K562 (cell line): ENCODE measurements around the gene PPIL6. TPM values are rescaled to one million over a fixed set of nuclear protein-coding genes. Genes with fewer than 3 reads are reported as not detected.

ENCODE experiments used
- ATF7 ChIP-seq: fragments of 450-650 bp; IDR thresholded peaks from 2 replicates; pipeline ENCODE4 v1.7.1; 2014; ENCODE audit warnings: mild to moderate bottlenecking, moderate library complexity
- CBFA2T3 ChIP-seq: fragments of 450-650 bp; IDR thresholded peaks from 2 replicates; pipeline ENCODE4 v1.6.1; 2017
- CXXC5 ChIP-seq: fragments of 250-450 bp; sonication (Bioruptor Pico); IDR thresholded peaks from 2 replicates; pipeline ENCODE4 v1.8.0; 2022; ENCODE audit warnings: inconsistent platforms, mild to moderate bottlenecking, moderate library complexity
- MEF2A ChIP-seq: IDR thresholded peaks from 2 replicates; pipeline ENCODE4 v1.6.1; 2011; ENCODE audit warnings: low read depth, mild to moderate bottlenecking, low read length, moderate library complexity; ENCODE audit not compliant: control insufficient read depth
- TCFL5 ChIP-seq: fragments of 250-450 bp; sonication (Bioruptor Pico); conservative IDR thresholded peaks from 2 replicates; pipeline ENCODE4 v1.6.1; 2021; ENCODE audit warnings: mild to moderate bottlenecking, moderate library complexity, matching md5 sums
- ZNF583 ChIP-seq: fragments of 250-450 bp; sonication (Bioruptor Pico); IDR thresholded peaks from 2 replicates; pipeline ENCODE4 v1.4.0; 2020
- ZNF592 ChIP-seq: fragments of 450-650 bp; IDR thresholded peaks from 2 replicates; pipeline ENCODE4 v1.6.1; 2017; ENCODE audit warnings: antibody characterized with exemption, mild to moderate bottlenecking
- polyA plus RNA-seq, 8 experiments: library from polyadenylated mRNA; depleted of rRNA in 4 of 8; stranded (reverse) in 5 of 8; unstranded in 3 of 8; fragments of >200 nt; fragmentation: Nextera tagmentation in 2 of 8; fragmentation: Illumina TruSeq in 1 of 8; extraction: Ambion mirVana in 2 of 8; extraction: Trizol in 1 of 8; gene quantifications; 2 replicates each; pipeline versions ENCODE4 v1.2.1 to v1.2.3, GENCODE V29; 2011 to 2014; ENCODE audit warnings: inconsistent platforms in 1 of 8, missing spikeins in 1 of 8
- total RNA-seq, 7 experiments: library from RNA; depleted of rRNA in 6 of 7; stranded (reverse); fragments of >200 nt in 6 of 7; fragmentation: Illumina TruSeq in 2 of 7; extraction: Trizol in 2 of 7; gene quantifications; 2 replicates each; pipeline versions ENCODE4 v1.2.1 to v1.2.3, GENCODE V29; 2011 to 2021; ENCODE audit warnings: low replicate concordance in 1 of 7

The PPIL6 gene
- total and polyA plus RNA-seq, 9 of the 15 experiments (the other 6 are each of a cell fraction or from before 2014, with no cell fraction given) = 0.03 to 0.98 (median 0.41) TPM; not detected in 1

- TF ChIP-seq ZNF592 (peak; percentile 92), MEF2A (no peak), ZNF583 (no peak), ATF7 (peak; percentile 67; the same call in 1 of the 2 replicates), TCFL5 (CRISPR knock-in tag) (no peak), CBFA2T3 (0 out of 2 replicates have a peak, but pooled peaks have one; percentile 9), CXXC5 (CRISPR knock-in tag) (peak; percentile 95)
Measured at GRCh38 chr6:109440331-109441068, at the start of gene PPIL6, which contains the start of gene SMPD2 (continued).
